Stromal cell of bone marrow (primary cell): Measurements from ENCODE around the gene MEG3.

Experiments
- DNase-seq: peaks from one replicate; pipeline ENCODE4 v3.0.0-alpha.2; 2012; ENCODE audit warnings: low read depth

MEG3 gene

GRCh38 chr14:100881211-100882025 is 55.5 kb downstream of the MEG3 start:
- DNase-seq: no peak

- no peak for DNase-seq
Observed at GRCh38 chr14:100882026-100882967, 56.4 kb downstream of the MEG3 start.

- DNase-seq: no peak
Observed at GRCh38 chr14:100882991-100883788, 57.3 kb downstream of the MEG3 start.

DNA sequence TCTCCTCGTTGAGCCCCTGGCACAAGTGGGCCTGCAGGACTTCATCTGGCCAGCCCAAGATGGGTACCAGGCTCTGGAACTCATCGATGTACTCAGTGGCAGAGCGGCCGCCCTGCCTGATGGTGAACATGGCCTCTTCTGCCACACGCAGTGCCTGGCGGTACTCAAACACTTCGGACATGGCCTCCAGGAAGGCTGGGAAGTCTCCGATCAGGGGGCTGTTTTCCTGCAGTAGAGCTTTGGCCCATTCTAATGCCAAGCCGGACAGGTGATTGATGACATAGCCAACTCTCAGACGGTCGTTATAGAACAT is 57.8 kb downstream of the MEG3 start:
- DNase-seq: no peak

DNA sequence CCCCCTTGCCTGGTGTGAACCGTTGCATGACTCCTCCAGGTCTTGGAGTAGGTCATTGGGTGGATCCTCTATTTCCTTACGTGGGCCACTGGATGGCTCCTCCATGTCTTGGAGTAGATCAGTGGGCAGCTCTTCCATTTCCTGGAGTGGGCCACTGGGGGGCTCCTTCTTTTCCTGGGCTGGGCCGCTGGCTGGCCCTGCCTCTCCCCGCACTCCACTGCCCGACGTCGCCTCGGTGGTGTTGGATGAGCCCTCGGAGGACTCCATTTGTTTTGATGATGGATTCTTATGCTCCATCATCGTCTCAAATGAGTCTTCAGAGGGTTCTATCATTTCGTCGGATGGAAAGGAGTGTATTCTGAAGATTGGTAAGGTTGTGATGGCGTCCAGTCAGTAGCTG is 58.5 kb downstream of the MEG3 start:
- no peak for DNase-seq

DNA sequence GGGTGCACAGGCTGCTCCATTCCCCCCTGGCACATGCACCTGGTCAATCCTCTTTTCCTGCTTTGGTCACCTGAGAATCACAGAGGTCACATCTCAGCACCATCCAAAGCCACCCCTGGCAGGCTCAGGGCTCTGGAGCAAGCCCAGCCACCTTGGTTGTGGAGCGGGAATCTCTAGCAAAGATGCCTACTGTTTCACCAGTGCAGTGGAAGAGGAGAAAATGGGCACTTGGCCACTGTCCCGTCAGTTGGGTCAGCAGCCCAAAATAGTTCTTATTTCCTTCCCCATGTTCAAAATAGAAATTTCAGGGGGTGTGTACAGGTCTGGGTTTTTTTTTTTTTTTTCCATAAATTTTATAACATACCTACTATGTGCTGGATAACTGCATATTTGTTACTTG is 59.3 kb downstream of the MEG3 start:
- DNase-seq: no peak

- DNase-seq: no peak
Observed at GRCh38 chr14:100885617-100886016, 59.7 kb downstream of the MEG3 start.

GRCh38 chr14:100887728-100888335 is 61.9 kb downstream of the MEG3 start:
- no peak for DNase-seq

GRCh38 chr14:100888789-100889315 is 62.9 kb downstream of the MEG3 start:
- DNase-seq: no peak

DNA sequence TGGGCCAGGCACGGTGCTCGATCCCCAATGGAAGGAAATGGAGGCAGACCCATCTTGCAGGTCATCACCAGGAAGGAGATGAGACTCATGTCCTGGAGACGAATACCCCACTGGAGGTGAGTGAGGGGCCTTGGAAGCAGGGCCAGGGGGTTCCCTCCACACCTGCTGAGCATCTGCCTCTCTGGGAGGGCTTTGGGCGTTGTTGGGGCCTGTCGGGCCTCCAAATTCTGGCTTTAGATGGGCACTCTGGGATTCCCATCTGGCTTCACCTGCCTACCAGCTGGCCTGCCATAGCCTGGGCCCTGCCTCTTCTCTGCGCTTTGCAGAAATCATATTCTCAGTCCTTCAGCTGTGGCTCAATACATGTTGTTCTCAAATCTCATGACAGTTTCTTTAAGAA is 63.7 kb downstream of the MEG3 start:
- DNase-seq: no peak

DNA sequence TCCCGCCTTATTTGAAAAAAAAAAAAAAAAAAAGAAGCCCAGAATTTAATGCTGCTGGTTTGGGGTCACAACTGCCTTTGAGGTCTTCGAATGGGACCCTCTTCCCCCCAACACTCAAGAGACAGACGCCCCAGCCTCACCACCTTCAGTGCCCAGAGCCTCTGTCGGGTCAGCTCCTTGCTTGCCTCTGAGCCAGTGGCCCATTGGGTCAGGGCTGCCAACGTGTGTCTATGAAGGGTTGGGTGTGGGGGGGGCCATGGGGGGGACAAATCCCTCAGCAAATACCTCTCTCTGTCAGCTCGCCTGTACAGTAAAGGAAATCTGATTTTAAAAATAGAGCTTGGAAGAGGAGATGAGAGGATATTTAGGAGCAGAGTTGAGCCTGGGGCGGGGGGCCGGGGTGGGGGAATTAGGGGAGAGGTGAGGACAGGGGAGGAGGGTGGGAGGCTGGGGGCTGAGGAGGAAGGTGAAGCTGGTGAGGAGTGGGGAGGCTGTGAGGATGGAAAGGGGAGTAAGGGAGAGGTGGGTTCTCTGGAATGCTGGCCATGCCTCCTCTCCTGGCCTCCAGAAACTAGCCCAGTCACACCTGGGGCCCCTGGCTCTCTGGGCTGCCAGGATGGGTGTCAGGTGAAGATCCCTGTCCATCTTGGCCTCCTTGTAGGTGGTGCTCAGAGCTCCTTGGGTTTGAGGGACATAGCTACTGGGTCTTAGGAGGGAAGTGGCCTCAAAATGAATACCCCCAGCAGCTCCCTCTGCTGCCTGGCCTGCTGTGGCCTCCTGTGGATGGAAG is 64.3 kb downstream of the MEG3 start:
- no peak for DNase-seq

GRCh38 chr14:100891051-100891450 is 65.1 kb downstream of the MEG3 start:
- DNase-seq: no peak

- no peak for DNase-seq
Observed at GRCh38 chr14:100891501-100892445, 65.9 kb downstream of the MEG3 start.

DNA sequence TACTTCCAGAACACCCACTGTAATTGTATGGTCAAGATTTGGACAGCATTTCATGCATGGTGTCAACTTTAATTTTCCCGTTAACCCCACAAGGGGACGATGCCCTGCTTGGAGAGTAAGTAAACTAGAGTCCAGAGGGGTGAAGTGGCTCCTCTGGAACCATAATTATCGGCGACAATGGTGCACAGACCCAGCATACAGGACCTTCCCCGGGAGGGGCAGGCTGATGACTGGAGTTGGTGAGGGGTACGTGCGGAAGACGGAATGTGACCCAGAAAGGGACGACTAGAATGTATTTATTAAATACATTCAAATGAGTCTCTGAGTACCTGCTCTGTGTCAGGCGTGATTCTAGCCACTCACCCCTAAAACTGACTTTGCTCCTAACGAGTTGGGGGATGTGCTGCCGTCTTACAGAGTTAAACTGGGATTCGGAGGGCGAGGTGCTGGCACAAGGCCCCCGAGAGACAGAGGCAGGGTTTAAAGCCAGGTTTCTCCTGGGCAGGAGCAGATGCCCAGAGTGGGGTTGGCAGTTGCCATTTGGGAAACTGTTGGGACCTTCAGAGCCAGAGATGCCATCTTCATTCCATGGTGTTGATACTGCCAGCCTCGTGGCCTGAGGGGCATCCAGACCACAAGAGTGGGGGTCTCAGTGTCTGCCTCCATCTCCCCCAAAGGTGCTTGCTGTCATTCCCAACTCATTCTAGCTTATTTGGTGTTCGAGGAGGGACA is 66.7 kb downstream of the MEG3 start:
- DNase-seq: no peak

DNA sequence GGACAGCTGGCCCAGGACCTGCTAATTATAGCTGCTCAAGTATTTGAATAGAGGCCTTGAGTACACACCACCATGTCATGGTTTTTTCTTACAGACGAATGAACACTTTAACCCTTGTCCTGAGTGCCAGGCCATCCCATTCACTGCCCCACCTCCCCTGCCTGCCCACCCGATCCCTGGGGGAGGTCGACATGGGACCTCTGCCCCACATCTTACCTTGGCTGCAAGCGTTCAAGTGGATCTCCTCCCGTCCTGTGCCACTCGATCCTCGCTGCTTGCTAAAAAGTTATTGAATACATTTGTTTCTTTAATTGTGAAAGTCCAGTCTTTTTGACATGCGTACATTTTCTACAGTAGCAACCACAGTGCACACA is 67.3 kb downstream of the MEG3 start:
- DNase-seq: no peak

- no peak for DNase-seq
Observed at GRCh38 chr14:100893760-100894159, 67.8 kb downstream of the MEG3 start.

- no peak for DNase-seq
Observed at GRCh38 chr14:100894416-100894815, 68.5 kb downstream of the MEG3 start.

GRCh38 chr14:100895411-100895810 is 69.5 kb downstream of the MEG3 start:
- DNase-seq: no peak
